Panc1 (cell line): Measurements from ENCODE around the gene KRTAP5-3. TPM values are rescaled to one million over a fixed set of nuclear protein-coding genes. Genes with fewer than 3 reads are reported as not detected.

Experiments
- ATAC-seq: fragments of 200-7000 bp; cut with Tn5 transposase; 2 replicates; pipeline ENCODE4 v1.9.1; 2020; ENCODE audit warnings: mild to moderate bottlenecking, moderate library complexity
- BruUV-seq: library from RNA; stranded (reverse); fragments of 400-500 nt; replicated peaks from 2 replicates; lab custom pipeline; 2021; lab: Mats Ljungman, UMichigan
- CTCF ChIA-PET: fragments of 300-600 bp; sonication (Branson Sonifier 250); formaldehyde crosslinking; loops from one replicate; lab custom pipeline; 2022; ENCODE audit warnings: antibody characterized with exemption; lab: Charles Lee
- POLR2A ChIA-PET: fragments of 300-600 bp; sonication (Branson Sonifier 250); formaldehyde crosslinking; loops from one replicate; lab custom pipeline; 2022; ENCODE audit warnings: antibody characterized with exemption; lab: Charles Lee
- DNase-seq: peaks from one replicate; pipeline ENCODE4 v3.0.0-alpha.2; 2010; ENCODE audit warnings: low read depth, low spot score
- H3K27ac ChIP-seq: 2 replicates; pipeline ENCODE4 v1.5.1; 2011; ENCODE audit warnings: mild to moderate bottlenecking, low read length, inconsistent platforms
- H3K27me3 ChIP-seq: fragments of 200-500 bp; sonication (Bioruptor generic); 2 replicates; pipeline ENCODE4 v1.6.0; 2014; ENCODE audit warnings: low read length, inconsistent platforms; ENCODE audit not compliant: control insufficient read depth, insufficient read depth
- H3K36me3 ChIP-seq: fragments of 200-500 bp; sonication (Bioruptor generic); 2 replicates; pipeline ENCODE4 v1.5.1; 2014; ENCODE audit warnings: inconsistent platforms, mild to moderate bottlenecking, low read length, moderate library complexity; ENCODE audit not compliant: control insufficient read depth, insufficient read depth
- H3K4me1 ChIP-seq: 2 replicates; pipeline ENCODE4 v1.5.1; 2011; ENCODE audit warnings: inconsistent platforms, mild to moderate bottlenecking, low read length, moderate library complexity; ENCODE audit not compliant: control insufficient read depth, insufficient read depth
- H3K4me3 ChIP-seq, 2 experiments: 2 replicates each; pipeline ENCODE4 v1.5.1; 2011 to 2012; ENCODE audit warnings: low read depth in 2 of 2, low read length in 2 of 2, mild to moderate bottlenecking in 2 of 2, inconsistent platforms in 1 of 2, moderate library complexity in 1 of 2
- H3K9me3 ChIP-seq: fragments of 200-500 bp; sonication (Bioruptor generic); 2 replicates; pipeline ENCODE4 v1.5.1; 2014; ENCODE audit warnings: low read depth, mild to moderate bottlenecking, inconsistent platforms, low read length, moderate library complexity; ENCODE audit not compliant: control insufficient read depth, insufficient read depth
- POLR2AphosphoS5 ChIP-seq: IDR thresholded peaks from 2 replicates; pipeline ENCODE4 v1.6.1; 2012; ENCODE audit warnings: mild to moderate bottlenecking, low read depth, low read length, moderate library complexity
- SIN3A ChIP-seq: IDR thresholded peaks from 2 replicates; pipeline ENCODE4 v1.6.1; 2012; ENCODE audit warnings: low read depth, mild to moderate bottlenecking, low read length, moderate library complexity, borderline replicate concordance; ENCODE audit not compliant: insufficient read depth
- TCF7L2 ChIP-seq: IDR thresholded peaks from 2 replicates; pipeline ENCODE4 v1.6.1; 2011; ENCODE audit warnings: mild to moderate bottlenecking, low read depth, low read length, inconsistent platforms
- in situ Hi-C: cut with HindIII; loops from 2 replicates; pipeline ENCODE4 v1.10.0; 2016; ENCODE audit warnings: low sequenced_read_pairs, low pct_unique_long_range_greater_than_20kb
- intact Hi-C: fragments of 100-400 bp; cut with micrococcal nuclease; formaldehyde crosslinking; loops from one replicate; pipeline ENCODE4 v1.10.0; 2022; ENCODE audit not compliant: unreplicated experiment
- total RNA-seq: library from RNA; stranded (reverse); gene quantifications from one replicate; pipeline ENCODE4 v1.2.1, GENCODE V29; 2021; ENCODE audit not compliant: unreplicated experiment
- TF ChIP-seq, protein P1 (sequence below), 2 experiments: IDR thresholded peaks; 2 replicates each; pipeline ENCODE4 v1.6.1; 2011 to 2012; ENCODE audit warnings: low read depth in 2 of 2, control low read depth in 1 of 2, low read length in 1 of 2, mild to moderate bottlenecking in 1 of 2, moderate library complexity in 1 of 2; ENCODE audit not compliant: insufficient read depth in 1 of 2
- TF ChIP-seq, protein P2 (sequence below): fragments of 450-650 bp; IDR thresholded peaks from 2 replicates; pipeline ENCODE4 v1.5.1; 2017; ENCODE audit warnings: mild to moderate bottlenecking

The KRTAP5-3 gene
- total RNA-seq, 1 experiment from 2014 or later, result not detected

- H3K36me3 ChIP-seq, result no peaks in the 10 kb centered on the region
- in situ Hi-C loops, result loop anchor here (5.0 kb wide), 1 partner anchor 95 kb away; no protein-coding TSS in a partner anchor
- H3K4me1 ChIP-seq, result peaks cover 10% of the 10 kb centered on the region; the same call in 1 of the 2 replicates
- no peak overlapping the region for H3K4me3 ChIP-seq
- intact Hi-C loops, result no loop called here
- ATAC-seq (no peak), DNase-seq (no peak)
- no peak overlapping the region for H3K27ac ChIP-seq
- no TSS peak for BruUV-seq
- no peaks in the 10 kb centered on the region for H3K9me3 ChIP-seq
- ChIA-PET POLR2A (no interaction called here), CTCF (interaction anchor here (0.5 to 1.5 kb wide), 4 partner anchors 9 to 431 kb away, joined by 3 to 4 read pairs (median 3); no protein-coding TSS in a partner anchor)
- H3K27me3 ChIP-seq, result peaks cover 9% of the 10 kb centered on the region
- TF ChIP-seq POLR2AphosphoS5 (no peak), TCF7L2 (no peak), SIN3A (no peak)
- TF ChIP-seq, protein P1, sequence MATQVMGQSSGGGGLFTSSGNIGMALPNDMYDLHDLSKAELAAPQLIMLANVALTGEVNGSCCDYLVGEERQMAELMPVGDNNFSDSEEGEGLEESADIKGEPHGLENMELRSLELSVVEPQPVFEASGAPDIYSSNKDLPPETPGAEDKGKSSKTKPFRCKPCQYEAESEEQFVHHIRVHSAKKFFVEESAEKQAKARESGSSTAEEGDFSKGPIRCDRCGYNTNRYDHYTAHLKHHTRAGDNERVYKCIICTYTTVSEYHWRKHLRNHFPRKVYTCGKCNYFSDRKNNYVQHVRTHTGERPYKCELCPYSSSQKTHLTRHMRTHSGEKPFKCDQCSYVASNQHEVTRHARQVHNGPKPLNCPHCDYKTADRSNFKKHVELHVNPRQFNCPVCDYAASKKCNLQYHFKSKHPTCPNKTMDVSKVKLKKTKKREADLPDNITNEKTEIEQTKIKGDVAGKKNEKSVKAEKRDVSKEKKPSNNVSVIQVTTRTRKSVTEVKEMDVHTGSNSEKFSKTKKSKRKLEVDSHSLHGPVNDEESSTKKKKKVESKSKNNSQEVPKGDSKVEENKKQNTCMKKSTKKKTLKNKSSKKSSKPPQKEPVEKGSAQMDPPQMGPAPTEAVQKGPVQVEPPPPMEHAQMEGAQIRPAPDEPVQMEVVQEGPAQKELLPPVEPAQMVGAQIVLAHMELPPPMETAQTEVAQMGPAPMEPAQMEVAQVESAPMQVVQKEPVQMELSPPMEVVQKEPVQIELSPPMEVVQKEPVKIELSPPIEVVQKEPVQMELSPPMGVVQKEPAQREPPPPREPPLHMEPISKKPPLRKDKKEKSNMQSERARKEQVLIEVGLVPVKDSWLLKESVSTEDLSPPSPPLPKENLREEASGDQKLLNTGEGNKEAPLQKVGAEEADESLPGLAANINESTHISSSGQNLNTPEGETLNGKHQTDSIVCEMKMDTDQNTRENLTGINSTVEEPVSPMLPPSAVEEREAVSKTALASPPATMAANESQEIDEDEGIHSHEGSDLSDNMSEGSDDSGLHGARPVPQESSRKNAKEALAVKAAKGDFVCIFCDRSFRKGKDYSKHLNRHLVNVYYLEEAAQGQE (IDR thresholded peaks at IDR 0.05; ENCODE audit: insufficient read depth in 1 of 2, low read depth in 2 of 2, low read length in 1 of 2), result no peak
- TF ChIP-seq, protein P2, sequence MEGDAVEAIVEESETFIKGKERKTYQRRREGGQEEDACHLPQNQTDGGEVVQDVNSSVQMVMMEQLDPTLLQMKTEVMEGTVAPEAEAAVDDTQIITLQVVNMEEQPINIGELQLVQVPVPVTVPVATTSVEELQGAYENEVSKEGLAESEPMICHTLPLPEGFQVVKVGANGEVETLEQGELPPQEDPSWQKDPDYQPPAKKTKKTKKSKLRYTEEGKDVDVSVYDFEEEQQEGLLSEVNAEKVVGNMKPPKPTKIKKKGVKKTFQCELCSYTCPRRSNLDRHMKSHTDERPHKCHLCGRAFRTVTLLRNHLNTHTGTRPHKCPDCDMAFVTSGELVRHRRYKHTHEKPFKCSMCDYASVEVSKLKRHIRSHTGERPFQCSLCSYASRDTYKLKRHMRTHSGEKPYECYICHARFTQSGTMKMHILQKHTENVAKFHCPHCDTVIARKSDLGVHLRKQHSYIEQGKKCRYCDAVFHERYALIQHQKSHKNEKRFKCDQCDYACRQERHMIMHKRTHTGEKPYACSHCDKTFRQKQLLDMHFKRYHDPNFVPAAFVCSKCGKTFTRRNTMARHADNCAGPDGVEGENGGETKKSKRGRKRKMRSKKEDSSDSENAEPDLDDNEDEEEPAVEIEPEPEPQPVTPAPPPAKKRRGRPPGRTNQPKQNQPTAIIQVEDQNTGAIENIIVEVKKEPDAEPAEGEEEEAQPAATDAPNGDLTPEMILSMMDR, result no peak
Measured at GRCh38 chr11:1632053-1632714, 23.9 kb upstream of the KRTAP5-3 start.

- H3K36me3 ChIP-seq, result no peaks in the 10 kb centered on the region
- ChIA-PET CTCF (interaction anchor here (0.5 to 1.7 kb wide), 4 partner anchors 10 to 135 kb away, joined by 3 to 8 read pairs (median 4); no protein-coding TSS in a partner anchor), POLR2A (no interaction called here)
- intact Hi-C loops (no loop called here), in situ Hi-C loops (loop anchor here (5.0 kb wide), 1 partner anchor 94 kb away; no protein-coding TSS in a partner anchor)
- DNase-seq (no peak), ATAC-seq (no peak)
- H3K9me3 ChIP-seq, result no peaks in the 10 kb centered on the region
- no peak overlapping the region for H3K4me3 ChIP-seq
- no peak overlapping the region for H3K27ac ChIP-seq
- TF ChIP-seq SIN3A, result no peak
- TF ChIP-seq TCF7L2, result no peak
- TF ChIP-seq, protein P2, result no peak
- TF ChIP-seq POLR2AphosphoS5, result no peak
- TF ChIP-seq, protein P1 (IDR thresholded peaks at IDR 0.05; ENCODE audit: insufficient read depth in 1 of 2, low read depth in 2 of 2, low read length in 1 of 2), result no peak
- peaks cover 9% of the 10 kb centered on the region for H3K27me3 ChIP-seq
- H3K4me1 ChIP-seq, result peaks cover 10% of the 10 kb centered on the region; the same call in 1 of the 2 replicates
- BruUV-seq, result no TSS peak
Measured at GRCh38 chr11:1631066-1631568, 22.9 kb upstream of the KRTAP5-3 start.
